Measurements from ENCODE around the gene CELA2A.

DNA sequence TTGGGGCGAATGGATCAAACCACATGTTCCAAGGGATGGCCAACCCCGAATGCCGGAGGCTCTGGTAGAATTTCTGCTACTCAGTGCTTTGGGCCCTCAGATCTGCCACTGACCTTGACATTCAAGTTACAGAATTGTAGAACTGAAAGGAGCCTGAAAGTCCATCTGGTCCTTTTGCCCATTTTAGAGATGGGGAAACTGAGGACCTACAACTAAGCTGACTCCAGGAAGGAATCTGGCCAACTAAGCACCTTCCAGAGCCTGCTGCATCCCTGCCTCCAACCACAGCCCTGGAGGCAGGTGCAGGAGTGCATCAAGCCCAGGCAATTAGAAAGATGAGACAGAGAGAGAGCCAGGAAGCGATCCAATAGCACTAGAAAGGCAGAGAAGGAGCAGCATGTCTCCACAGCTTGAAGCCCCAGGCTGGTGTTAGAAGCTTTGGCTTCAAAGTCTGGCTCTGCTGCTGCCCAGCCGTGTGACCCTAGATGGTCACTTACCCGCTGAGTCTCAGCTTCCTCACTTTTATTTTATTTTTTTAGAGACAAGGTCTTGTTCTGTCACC, 19.6 kb upstream of the CELA2A start:
- TF ChIP-seq EP300 (IDR thresholded peaks at IDR 0.05; ENCODE audit: borderline replicate concordance in 1 of 2, low read depth in 1 of 2, low read length in 1 of 2) = no peak
- TF ChIP-seq GATA2 (CRISPR knock-in tag; IDR thresholded peaks at IDR 0.05) = no peak
- TF ChIP-seq, protein P1, sequence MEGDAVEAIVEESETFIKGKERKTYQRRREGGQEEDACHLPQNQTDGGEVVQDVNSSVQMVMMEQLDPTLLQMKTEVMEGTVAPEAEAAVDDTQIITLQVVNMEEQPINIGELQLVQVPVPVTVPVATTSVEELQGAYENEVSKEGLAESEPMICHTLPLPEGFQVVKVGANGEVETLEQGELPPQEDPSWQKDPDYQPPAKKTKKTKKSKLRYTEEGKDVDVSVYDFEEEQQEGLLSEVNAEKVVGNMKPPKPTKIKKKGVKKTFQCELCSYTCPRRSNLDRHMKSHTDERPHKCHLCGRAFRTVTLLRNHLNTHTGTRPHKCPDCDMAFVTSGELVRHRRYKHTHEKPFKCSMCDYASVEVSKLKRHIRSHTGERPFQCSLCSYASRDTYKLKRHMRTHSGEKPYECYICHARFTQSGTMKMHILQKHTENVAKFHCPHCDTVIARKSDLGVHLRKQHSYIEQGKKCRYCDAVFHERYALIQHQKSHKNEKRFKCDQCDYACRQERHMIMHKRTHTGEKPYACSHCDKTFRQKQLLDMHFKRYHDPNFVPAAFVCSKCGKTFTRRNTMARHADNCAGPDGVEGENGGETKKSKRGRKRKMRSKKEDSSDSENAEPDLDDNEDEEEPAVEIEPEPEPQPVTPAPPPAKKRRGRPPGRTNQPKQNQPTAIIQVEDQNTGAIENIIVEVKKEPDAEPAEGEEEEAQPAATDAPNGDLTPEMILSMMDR (IDR thresholded peaks at IDR 0.05) = no peak
- TF ChIP-seq TEAD4 (IDR thresholded peaks at IDR 0.05; ENCODE audit: borderline replicate concordance, insufficient read depth) = no peak
- TF ChIP-seq JUND (IDR thresholded peaks at IDR 0.05) = no peak
- TF ChIP-seq POLR2AphosphoS5 (IDR thresholded peaks at IDR 0.05; ENCODE audit: low read depth, low read length) = no peak
- TF ChIP-seq, protein P2, sequence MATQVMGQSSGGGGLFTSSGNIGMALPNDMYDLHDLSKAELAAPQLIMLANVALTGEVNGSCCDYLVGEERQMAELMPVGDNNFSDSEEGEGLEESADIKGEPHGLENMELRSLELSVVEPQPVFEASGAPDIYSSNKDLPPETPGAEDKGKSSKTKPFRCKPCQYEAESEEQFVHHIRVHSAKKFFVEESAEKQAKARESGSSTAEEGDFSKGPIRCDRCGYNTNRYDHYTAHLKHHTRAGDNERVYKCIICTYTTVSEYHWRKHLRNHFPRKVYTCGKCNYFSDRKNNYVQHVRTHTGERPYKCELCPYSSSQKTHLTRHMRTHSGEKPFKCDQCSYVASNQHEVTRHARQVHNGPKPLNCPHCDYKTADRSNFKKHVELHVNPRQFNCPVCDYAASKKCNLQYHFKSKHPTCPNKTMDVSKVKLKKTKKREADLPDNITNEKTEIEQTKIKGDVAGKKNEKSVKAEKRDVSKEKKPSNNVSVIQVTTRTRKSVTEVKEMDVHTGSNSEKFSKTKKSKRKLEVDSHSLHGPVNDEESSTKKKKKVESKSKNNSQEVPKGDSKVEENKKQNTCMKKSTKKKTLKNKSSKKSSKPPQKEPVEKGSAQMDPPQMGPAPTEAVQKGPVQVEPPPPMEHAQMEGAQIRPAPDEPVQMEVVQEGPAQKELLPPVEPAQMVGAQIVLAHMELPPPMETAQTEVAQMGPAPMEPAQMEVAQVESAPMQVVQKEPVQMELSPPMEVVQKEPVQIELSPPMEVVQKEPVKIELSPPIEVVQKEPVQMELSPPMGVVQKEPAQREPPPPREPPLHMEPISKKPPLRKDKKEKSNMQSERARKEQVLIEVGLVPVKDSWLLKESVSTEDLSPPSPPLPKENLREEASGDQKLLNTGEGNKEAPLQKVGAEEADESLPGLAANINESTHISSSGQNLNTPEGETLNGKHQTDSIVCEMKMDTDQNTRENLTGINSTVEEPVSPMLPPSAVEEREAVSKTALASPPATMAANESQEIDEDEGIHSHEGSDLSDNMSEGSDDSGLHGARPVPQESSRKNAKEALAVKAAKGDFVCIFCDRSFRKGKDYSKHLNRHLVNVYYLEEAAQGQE (IDR thresholded peaks at IDR 0.05; ENCODE audit: low read depth, low read length) = no peak
- TF ChIP-seq TAF1 (IDR thresholded peaks at IDR 0.05; ENCODE audit: borderline replicate concordance, low read depth, low read length) = no peak
- TF ChIP-seq RAD21 (IDR thresholded peaks at IDR 0.05; ENCODE audit: low read length) = no peak
- TF ChIP-seq, protein P3, sequence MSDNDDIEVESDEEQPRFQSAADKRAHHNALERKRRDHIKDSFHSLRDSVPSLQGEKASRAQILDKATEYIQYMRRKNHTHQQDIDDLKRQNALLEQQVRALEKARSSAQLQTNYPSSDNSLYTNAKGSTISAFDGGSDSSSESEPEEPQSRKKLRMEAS (IDR thresholded peaks at IDR 0.05; ENCODE audit: low read depth) = no peak

All from SK-N-SH (cell line).